Measurements from ENCODE around the gene INSR.

The INSR gene

GRCh38 chr19:7182489-7182888 is 111.7 kb downstream of the INSR start:
- H3K4me3 ChIP-seq (ENCODE audit: low read length) = no peak overlapping the region
- TF ChIP-seq, protein P1, sequence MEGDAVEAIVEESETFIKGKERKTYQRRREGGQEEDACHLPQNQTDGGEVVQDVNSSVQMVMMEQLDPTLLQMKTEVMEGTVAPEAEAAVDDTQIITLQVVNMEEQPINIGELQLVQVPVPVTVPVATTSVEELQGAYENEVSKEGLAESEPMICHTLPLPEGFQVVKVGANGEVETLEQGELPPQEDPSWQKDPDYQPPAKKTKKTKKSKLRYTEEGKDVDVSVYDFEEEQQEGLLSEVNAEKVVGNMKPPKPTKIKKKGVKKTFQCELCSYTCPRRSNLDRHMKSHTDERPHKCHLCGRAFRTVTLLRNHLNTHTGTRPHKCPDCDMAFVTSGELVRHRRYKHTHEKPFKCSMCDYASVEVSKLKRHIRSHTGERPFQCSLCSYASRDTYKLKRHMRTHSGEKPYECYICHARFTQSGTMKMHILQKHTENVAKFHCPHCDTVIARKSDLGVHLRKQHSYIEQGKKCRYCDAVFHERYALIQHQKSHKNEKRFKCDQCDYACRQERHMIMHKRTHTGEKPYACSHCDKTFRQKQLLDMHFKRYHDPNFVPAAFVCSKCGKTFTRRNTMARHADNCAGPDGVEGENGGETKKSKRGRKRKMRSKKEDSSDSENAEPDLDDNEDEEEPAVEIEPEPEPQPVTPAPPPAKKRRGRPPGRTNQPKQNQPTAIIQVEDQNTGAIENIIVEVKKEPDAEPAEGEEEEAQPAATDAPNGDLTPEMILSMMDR (IDR thresholded peaks at IDR 0.05; ENCODE audit: insufficient read depth, low read depth, low read length, missing control alignments) = no peak

DNA sequence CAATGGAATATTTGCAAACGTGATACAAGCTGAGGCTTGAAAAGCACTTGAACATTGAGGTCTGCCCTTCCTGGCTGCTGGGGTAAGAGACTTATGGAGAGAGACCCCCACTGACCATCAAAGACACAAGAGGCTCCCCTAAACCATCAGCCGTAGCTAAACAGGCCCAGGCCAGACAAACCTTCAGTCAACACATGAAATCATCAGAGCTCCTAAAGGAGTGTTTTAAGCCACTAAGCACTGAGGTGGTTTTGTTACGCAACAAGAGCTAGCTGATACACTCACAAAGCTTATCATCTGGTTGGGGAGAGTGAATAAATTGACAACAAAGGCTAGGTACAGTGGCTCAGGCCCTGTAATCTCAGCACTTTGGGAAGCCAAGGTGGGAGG is 114.3 kb downstream of the INSR start:
- DNase-seq (ENCODE audit: low read depth) = no peak
- TF ChIP-seq, protein P1 (IDR thresholded peaks at IDR 0.05; ENCODE audit: insufficient read depth, low read depth, low read length, missing control alignments) = no peak
- no peak overlapping the region for H3K4me3 ChIP-seq (ENCODE audit: low read length)

More at GRCh38 chr19:7182489-7182888, 111.7 kb downstream of the INSR start:
- no peak for DNase-seq (ENCODE audit: low read depth)

DNA sequence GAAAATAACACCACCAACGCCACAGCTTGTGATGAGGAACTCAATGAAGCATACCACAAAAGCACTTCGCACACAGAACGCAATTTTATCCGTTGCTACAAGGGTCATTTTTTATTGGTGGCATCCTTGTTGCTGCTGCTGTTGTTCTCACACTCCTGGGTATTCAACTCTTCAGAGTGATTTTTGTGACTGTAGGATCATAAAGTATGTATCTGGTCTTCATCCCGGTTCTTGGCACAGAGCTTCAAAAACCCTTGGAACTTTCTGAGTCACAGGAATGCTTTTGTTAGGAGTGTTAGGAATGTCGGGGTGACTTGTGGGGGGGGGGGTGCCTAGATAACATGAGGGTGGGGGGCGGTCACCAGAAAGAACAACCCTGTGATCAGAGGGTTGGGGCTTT is 116.3 kb downstream of the INSR start:
- TF ChIP-seq, protein P1 (IDR thresholded peaks at IDR 0.05; ENCODE audit: insufficient read depth, low read depth, low read length, missing control alignments) = no peak
- no peak for DNase-seq (ENCODE audit: low read depth)
- H3K4me3 ChIP-seq (ENCODE audit: low read length) = no peak overlapping the region

- DNase-seq (ENCODE audit: low read depth) = no peak
- TF ChIP-seq, protein P1 (IDR thresholded peaks at IDR 0.05; ENCODE audit: insufficient read depth, low read depth, low read length, missing control alignments) = no peak
- H3K4me3 ChIP-seq (ENCODE audit: low read length) = no peak overlapping the region
Measured at GRCh38 chr19:7176792-7177191, 117.4 kb downstream of the INSR start.

- TF ChIP-seq, protein P1 (IDR thresholded peaks at IDR 0.05; ENCODE audit: insufficient read depth, low read depth, low read length, missing control alignments) = no peak
- H3K4me3 ChIP-seq (ENCODE audit: low read length) = no peak overlapping the region
- no peak for DNase-seq (ENCODE audit: low read depth)
Measured at GRCh38 chr19:7172794-7173193, 121.4 kb downstream of the INSR start.

- TF ChIP-seq, protein P1 (IDR thresholded peaks at IDR 0.05; ENCODE audit: insufficient read depth, low read depth, low read length, missing control alignments) = no peak
- no peak overlapping the region for H3K4me3 ChIP-seq (ENCODE audit: low read length)
Measured at GRCh38 chr19:7170983-7171382, 123.2 kb downstream of the INSR start.

DNA sequence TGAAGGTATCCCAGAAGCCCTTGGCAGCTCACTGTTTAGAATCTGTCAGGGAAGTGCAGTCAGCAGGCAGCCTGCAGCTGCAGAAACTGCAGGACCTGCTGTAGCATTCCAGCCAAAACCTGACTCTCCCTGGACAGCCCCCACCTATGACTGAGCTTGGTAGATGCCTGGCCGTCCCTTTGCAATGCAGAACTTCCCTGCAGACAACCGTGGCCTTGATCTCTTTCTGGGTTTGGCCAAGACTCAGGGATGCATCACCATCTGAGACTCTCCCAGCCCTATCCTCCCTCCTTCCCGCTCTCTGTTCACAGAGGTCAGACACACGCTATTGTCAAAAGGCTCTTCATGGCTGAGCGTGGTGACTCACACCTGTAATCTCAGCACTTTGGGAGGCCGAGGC is 125.3 kb downstream of the INSR start:
- DNase-seq (ENCODE audit: low read depth) = no peak
- TF ChIP-seq, protein P1 (IDR thresholded peaks at IDR 0.05; ENCODE audit: insufficient read depth, low read depth, low read length, missing control alignments) = no peak
- H3K4me3 ChIP-seq (ENCODE audit: low read length) = no peak overlapping the region

More at GRCh38 chr19:7170983-7171382, 123.2 kb downstream of the INSR start:
- DNase-seq (ENCODE audit: low read depth) = no peak

Data from epithelial cell of esophagus (primary cell).